Nephron progenitor cell (in vitro differentiated cells): ENCODE measurements around the gene MGLL.
A peak's percentile ranks its signal among the peaks of the same experiment; 100 is the strongest.

Source experiments
- DNase-seq: peaks from one replicate; pipeline ENCODE4 v3.0.0; 2021
- H3K27ac Mint-ChIP-seq: 2 replicates; pipeline ENCODE4 v1.8.0; 2021; ENCODE audit warnings: mild to moderate bottlenecking, moderate library complexity, mixed read lengths
- H3K27me3 Mint-ChIP-seq: 2 replicates; pipeline ENCODE4 v1.8.0; 2021; ENCODE audit warnings: mild to moderate bottlenecking, low read depth, mixed read lengths; ENCODE audit not compliant: poor library complexity
- H3K36me3 Mint-ChIP-seq: 2 replicates; pipeline ENCODE4 v1.8.0; 2021; ENCODE audit warnings: low read depth, mixed read lengths
- H3K4me1 Mint-ChIP-seq: 2 replicates; pipeline ENCODE4 v1.8.0; 2021; ENCODE audit warnings: mixed read lengths
- H3K4me3 Mint-ChIP-seq: 2 replicates; pipeline ENCODE4 v1.8.0; 2021; ENCODE audit warnings: mild to moderate bottlenecking, moderate library complexity, mixed read lengths
- H3K9me3 Mint-ChIP-seq: 2 replicates; pipeline ENCODE4 v1.8.0; 2021; ENCODE audit warnings: mild to moderate bottlenecking, moderate library complexity, mixed read lengths
- TF ChIP-seq, protein P1 (sequence below): fragments of 200-600 bp; sonication (generic); IDR thresholded peaks from 2 replicates; pipeline ENCODE4 v1.5.0; 2021; ENCODE audit warnings: antibody characterized with exemption

The MGLL gene

DNA sequence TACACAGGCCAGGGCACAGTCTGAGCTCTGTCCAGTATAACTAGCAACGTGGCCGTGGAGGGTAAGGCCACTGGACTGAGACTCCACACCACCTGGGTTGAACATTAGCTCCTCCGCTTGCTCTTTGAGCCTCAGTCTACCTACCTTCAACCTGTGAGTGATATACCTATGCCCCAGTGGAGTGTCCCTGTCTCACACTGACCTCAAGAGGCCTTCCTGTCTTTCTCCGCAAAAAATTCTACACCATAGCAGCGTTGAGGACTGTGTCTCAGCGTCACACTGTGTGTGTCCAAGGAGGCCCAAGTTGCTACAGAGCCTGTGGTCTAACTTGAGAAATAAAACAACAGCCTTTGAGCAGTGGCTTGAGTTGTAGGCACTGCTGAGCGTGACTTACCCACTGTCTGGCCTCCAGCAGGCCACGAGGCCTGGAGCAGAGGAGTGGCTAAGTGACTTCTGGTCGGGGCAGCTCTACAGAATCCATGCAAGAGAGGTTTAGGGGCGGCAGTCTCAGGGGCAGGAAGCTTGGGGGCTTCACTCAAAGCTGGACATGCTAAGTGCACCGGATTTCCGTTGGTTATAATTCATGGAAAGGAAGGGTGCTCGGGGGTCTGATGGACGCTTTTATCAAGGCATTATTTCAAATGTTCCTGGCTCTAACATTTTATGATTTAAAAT is 2.0 kb upstream of the MGLL start:
- peaks cover 31% of the 10 kb centered on the region for H3K4me1 Mint-ChIP-seq
- peaks cover under 1% of the 10 kb centered on the region for H3K36me3 Mint-ChIP-seq
- no peak overlapping the region for H3K27ac Mint-ChIP-seq
- TF ChIP-seq, protein P1, sequence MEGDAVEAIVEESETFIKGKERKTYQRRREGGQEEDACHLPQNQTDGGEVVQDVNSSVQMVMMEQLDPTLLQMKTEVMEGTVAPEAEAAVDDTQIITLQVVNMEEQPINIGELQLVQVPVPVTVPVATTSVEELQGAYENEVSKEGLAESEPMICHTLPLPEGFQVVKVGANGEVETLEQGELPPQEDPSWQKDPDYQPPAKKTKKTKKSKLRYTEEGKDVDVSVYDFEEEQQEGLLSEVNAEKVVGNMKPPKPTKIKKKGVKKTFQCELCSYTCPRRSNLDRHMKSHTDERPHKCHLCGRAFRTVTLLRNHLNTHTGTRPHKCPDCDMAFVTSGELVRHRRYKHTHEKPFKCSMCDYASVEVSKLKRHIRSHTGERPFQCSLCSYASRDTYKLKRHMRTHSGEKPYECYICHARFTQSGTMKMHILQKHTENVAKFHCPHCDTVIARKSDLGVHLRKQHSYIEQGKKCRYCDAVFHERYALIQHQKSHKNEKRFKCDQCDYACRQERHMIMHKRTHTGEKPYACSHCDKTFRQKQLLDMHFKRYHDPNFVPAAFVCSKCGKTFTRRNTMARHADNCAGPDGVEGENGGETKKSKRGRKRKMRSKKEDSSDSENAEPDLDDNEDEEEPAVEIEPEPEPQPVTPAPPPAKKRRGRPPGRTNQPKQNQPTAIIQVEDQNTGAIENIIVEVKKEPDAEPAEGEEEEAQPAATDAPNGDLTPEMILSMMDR, result no peak
- peak overlapping the region; percentile 83 for H3K4me3 Mint-ChIP-seq
- peaks cover 31% of the 10 kb centered on the region for H3K9me3 Mint-ChIP-seq
- no peak for DNase-seq
- H3K27me3 Mint-ChIP-seq, result peaks cover 66% of the 10 kb centered on the region

DNA sequence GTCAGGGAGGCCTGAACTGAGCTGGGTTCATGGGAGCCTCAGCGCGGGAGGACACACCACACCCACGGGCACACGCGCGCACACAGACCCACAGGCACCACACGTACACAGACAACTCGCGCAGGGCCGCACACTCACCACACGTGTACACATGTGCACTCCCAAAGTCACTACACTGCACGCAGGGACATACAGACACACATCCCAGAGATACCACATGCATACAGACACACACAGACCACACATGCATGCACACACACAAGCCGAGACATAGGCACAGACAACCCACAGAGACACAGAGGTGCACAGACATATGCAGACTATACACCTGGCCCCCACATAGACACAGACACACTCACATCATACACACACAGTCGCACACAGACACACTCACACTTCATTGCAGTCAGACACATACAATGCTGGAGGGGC is 1.1 kb upstream of the MGLL start:
- peaks cover 22% of the 10 kb centered on the region for H3K9me3 Mint-ChIP-seq
- no peaks in the 10 kb centered on the region for H3K36me3 Mint-ChIP-seq
- TF ChIP-seq, protein P1, result no peak
- no peak overlapping the region for H3K27ac Mint-ChIP-seq
- peak overlapping the region; percentile 83 for H3K4me3 Mint-ChIP-seq
- H3K4me1 Mint-ChIP-seq, result peaks cover 31% of the 10 kb centered on the region
- peaks cover 66% of the 10 kb centered on the region for H3K27me3 Mint-ChIP-seq
- no peak for DNase-seq

DNA sequence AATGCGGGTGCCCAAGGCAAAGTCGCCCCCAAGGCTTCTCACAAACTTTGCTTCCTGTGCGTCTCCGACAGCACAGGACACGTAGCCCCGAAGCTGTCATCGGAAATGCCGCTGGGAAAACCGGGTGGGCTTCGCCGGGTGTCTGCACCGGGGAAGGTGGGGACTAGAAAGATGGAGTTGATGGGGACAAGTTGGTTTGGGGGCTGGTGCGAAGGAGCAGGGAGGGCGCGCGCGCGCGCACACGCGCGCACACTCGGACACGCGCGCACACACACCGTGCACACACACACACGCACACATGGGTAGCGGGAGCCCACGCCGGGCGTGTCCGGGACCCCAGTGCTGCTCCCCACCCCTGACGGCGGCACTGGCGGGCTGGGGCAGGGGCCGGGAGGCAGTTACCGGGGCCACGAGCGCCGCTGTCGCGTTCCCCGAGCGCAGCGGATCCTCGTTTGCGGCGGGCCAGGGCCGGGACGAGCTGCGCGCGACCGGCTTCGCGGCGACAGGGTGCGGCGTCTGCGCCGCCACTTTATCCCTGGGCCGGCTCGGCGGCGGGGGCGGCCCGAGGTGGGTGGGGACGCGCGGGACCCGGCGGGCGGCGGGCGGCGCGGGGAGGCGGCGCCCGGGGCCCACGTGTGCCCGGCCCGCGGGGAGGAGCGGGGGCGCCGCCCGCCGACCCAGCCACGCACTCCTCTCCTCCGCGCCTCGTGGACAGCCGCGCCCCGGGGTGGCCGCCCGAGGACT is 539 bp upstream of the MGLL start:
- no peaks in the 10 kb centered on the region for H3K36me3 Mint-ChIP-seq
- DNase-seq, result peak; percentile 57
- peak overlapping the region; percentile 91 for H3K4me3 Mint-ChIP-seq
- H3K27me3 Mint-ChIP-seq, result peaks cover 62% of the 10 kb centered on the region
- peaks cover 16% of the 10 kb centered on the region for H3K9me3 Mint-ChIP-seq
- no peak overlapping the region for H3K27ac Mint-ChIP-seq
- TF ChIP-seq, protein P1, result no peak
- H3K4me1 Mint-ChIP-seq, result peaks cover 31% of the 10 kb centered on the region

DNA sequence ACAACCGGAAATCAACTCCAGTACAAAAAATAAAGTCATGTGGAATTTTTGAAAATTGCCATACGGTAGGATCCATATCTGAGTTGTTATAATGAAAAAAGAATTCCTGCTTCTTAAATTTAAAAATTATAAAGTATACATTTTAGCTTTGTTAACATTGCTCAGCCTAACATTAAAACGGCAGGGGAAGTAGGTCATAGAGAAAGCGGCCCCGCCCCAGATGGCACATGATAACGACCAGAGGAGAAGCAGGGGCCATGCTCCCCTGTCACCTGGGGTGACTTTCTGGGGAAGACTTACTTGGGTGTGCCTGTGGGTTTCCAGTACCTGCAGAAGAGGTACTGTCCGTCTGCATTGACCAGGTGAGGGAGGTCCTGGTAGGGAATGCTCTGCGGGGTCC is 921 bp downstream of the MGLL start:
- Mint-ChIP-seq H3K9me3 (peaks cover 6% of the 10 kb centered on the region), H3K4me3 (peak overlapping the region; percentile 43), H3K4me1 (peaks cover 31% of the 10 kb centered on the region), H3K36me3 (no peaks in the 10 kb centered on the region), H3K27ac (no peak overlapping the region), H3K27me3 (peaks cover 56% of the 10 kb centered on the region)
- DNase-seq, result no peak
- TF ChIP-seq, protein P1, result no peak

DNA sequence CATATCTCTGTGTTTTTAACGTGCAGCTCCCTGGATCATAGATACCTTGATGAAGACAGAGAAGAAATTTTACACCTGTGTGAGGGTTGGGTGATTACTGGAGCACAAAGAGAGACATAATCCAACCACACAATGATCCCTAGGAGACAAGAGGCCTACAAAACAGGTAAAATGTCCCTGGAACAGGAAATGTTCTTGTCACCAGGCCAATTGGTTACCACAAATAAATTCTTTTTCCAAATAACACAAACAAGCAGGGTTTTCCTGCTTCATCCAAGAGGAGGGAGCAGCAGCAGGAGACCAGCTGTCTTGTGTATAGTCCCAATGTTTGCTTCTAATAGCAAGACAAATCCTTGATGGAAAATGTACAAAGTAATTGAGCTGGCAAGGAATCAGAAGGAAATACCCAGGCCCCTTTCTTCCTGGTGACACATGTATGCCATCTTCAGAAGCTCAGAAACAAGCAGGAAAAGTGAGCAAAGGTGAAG is 1.4 kb downstream of the MGLL start:
- TF ChIP-seq, protein P1, result no peak
- Mint-ChIP-seq H3K9me3 (peaks cover 1% of the 10 kb centered on the region), H3K36me3 (no peaks in the 10 kb centered on the region), H3K4me1 (peaks cover 31% of the 10 kb centered on the region), H3K4me3 (no peak overlapping the region), H3K27ac (no peak overlapping the region), H3K27me3 (peaks cover 54% of the 10 kb centered on the region)
- no peak for DNase-seq
